ENCODE measurements around the gene IRF5. TPM values are rescaled to one million over a fixed set of nuclear protein-coding genes. Genes with fewer than 3 reads are reported as not detected.

Gene IRF5
- total RNA-seq, 1 donor from 2014 or later = 8.5 TPM

DNA sequence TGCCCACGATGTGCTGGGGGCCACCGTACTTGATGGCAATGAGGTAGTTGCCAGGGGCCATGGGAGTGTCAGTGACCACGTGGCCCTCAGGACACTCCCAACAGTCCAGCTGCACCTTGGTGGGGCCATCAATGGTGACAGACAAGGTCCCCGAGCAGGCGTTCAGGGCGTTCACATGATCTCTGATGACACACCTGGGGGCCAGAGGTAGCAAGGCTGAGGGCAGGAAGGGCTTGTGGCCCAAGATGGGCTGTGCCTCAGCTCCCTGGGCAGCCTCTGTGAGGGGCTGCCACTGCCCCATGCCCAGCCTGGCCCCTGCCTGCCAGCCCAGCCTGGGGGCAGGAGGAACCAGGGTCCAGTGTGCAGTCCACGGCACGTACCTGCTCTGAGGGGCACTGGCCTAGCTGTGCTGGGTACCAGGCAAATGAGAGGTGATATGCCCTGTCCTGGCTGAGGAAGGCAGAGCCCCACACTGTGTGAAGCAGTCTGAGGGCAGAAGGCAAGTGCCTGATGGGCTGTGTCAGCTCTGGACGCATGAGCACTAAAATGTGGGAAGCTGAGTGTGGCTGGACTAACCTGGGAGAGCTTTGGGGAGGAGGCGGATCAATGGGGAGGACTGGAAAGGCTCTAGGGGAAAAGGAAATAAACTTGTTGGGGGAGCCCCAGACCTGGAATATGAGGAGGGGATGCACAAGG, 23.7 kb upstream of the IRF5 start:
- no peak for DNase-seq (ENCODE audit: low read depth)
- TF ChIP-seq, protein P1, sequence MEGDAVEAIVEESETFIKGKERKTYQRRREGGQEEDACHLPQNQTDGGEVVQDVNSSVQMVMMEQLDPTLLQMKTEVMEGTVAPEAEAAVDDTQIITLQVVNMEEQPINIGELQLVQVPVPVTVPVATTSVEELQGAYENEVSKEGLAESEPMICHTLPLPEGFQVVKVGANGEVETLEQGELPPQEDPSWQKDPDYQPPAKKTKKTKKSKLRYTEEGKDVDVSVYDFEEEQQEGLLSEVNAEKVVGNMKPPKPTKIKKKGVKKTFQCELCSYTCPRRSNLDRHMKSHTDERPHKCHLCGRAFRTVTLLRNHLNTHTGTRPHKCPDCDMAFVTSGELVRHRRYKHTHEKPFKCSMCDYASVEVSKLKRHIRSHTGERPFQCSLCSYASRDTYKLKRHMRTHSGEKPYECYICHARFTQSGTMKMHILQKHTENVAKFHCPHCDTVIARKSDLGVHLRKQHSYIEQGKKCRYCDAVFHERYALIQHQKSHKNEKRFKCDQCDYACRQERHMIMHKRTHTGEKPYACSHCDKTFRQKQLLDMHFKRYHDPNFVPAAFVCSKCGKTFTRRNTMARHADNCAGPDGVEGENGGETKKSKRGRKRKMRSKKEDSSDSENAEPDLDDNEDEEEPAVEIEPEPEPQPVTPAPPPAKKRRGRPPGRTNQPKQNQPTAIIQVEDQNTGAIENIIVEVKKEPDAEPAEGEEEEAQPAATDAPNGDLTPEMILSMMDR (conservative IDR thresholded peaks at IDR 0.05; ENCODE audit: low read depth, low read length) = no peak
- H3K4me3 ChIP-seq (ENCODE audit: low read depth, low read length) = no peak overlapping the region

DNA sequence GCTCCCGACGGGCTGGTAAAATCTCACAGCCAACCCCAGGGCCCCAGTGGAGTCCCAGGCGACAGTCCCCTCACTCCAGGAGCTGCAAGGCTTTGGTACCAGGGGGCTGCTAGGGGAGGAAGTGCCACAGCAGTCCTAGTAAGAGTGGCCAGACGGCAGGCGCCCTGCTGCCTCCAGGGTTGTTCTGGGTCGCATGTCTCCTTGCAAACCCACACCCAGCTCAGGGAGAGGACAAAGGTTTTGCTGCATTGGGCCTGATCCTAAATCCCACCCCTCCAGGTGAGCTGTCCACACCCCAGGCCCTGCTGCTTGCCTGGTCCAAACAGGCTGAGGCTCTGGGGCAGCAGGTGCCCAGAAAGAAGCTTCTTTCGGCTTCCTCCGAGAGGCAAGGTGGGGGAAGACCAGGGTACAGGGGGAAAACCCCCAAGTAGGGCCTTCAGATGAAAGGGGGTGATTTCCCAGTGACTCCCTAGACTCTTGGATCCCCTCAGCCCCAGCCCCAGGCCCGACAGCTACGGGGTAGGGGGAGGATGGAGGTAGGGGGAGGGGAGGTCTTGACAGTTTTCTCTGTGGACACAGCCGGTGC, 23.1 kb upstream of the IRF5 start:
- TF ChIP-seq, protein P1 (conservative IDR thresholded peaks at IDR 0.05; ENCODE audit: low read depth, low read length) = no peak
- DNase-seq (ENCODE audit: low read depth) = no peak
- H3K4me3 ChIP-seq (ENCODE audit: low read depth, low read length) = no peak overlapping the region

DNA sequence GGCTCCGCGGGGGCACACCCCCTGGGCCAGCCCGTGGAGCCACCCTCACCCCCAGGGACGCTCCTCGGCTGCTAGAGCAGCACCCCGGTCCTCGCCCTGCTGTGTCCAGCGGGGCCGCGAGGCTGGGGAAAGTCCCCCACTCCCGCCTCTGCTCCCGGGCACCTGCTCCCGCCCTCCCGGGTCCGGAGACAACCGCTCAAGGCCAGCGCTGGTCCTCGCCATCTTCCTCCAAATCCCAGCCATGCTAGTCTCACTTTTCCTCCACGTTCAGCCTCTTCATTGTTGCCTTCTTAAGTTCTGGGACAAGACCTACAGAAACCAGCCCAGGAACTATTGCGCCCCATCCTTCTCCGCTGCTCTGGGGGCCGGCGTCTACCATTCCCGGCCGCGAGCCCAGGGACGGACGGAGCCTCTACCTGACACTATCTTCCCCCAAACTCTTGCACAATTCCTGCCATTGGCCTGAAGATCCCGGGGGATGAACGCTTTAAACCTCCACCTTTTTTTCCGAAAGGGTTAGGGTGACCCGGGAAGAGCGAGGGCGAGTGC, 22.4 kb upstream of the IRF5 start:
- TF ChIP-seq, protein P1 (conservative IDR thresholded peaks at IDR 0.05; ENCODE audit: low read depth, low read length) = no peak
- H3K4me3 ChIP-seq (ENCODE audit: low read depth, low read length) = no peak overlapping the region
- no peak for DNase-seq (ENCODE audit: low read depth)

DNA sequence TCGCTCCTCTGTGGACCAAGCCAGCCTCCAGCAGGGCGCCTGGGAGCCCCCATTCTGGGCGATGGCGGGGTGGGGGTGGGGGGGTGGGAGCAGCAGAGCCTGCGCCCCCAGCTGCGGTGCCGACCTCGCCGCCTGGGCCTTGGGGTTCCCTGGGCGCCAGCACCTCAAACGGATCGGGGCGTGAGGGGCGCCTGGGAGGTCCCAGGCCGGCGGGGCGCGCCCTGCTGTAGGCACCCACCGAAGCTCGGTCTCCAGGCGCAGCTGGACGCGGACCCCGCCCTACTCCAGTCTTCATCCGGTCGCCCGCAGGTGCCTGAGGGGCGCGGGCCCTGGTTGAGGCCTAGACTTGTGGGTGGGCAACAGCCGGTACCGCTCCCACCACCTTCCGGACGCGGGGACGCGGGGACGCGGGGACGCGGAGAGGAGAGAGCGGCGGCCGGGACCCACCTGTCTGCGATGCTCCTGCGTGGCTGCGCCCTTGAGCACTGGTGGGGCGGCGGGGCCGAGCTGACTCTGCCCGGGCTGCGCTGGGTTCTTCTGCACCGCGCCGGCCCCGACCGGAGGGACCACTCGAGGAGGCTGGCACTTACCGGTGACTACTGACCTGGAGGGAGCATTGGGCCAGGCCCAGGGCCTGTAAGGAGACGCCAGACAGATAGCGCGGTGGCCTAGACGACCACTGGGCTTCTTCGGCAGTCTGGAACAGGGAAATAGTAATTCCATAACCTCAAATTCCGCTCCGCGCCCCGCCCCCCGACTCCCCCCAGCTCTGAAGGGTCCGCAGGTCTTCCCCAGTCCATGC, 21.7 kb upstream of the IRF5 start:
- no peak for DNase-seq (ENCODE audit: low read depth)
- TF ChIP-seq, protein P1 (conservative IDR thresholded peaks at IDR 0.05; ENCODE audit: low read depth, low read length) = no peak
- no peak overlapping the region for H3K4me3 ChIP-seq (ENCODE audit: low read depth, low read length)

DNA sequence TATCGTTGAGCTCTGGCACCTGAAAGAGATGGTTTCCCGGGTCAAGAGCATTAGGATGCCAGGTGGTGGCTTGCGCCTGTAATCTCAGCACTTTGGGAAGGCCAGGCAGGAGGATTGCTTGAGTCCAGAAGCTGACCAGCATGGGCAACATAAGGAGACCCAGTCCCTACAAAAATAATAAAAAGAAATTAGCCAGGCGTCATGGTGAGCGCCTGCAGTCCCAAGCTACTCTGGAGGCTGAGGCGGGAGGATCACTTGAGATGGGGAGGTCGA, 21.1 kb upstream of the IRF5 start:
- TF ChIP-seq, protein P1 (conservative IDR thresholded peaks at IDR 0.05; ENCODE audit: low read depth, low read length) = no peak
- DNase-seq (ENCODE audit: low read depth) = no peak

DNA sequence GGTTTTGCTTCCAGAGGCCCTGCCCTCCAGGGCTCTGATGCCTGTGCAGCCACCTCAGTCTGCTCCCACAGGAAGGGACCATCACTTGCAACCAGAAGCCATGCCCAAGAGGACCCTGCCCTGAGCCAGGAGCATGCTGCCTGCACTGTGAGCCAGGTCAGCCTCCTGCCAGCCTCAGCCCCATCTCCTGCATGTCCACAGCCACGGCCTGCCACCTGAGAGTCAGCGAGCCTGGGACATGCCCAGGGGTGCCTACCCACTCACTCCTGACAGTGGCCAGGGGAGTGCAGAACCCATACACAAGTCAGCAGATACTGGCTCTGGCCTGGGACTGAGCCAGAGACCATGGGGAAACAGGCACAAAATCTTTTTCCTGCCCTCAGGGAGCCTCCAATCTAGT, 20.6 kb upstream of the IRF5 start:
- TF ChIP-seq, protein P1 (conservative IDR thresholded peaks at IDR 0.05; ENCODE audit: low read depth, low read length) = no peak
- no peak for DNase-seq (ENCODE audit: low read depth)
- no peak overlapping the region for H3K4me3 ChIP-seq (ENCODE audit: low read depth, low read length)

More for the DNA sequence above, 21.1 kb upstream of the IRF5 start:
- no peak overlapping the region for H3K4me3 ChIP-seq (ENCODE audit: low read depth, low read length)

Measured in epithelial cell of proximal tubule (primary cell).